Osteoblast (primary cell): ENCODE measurements around the gene PMAIP1. TPM values are rescaled to one million over a fixed set of nuclear protein-coding genes. Genes with fewer than 3 reads are reported as not detected.

Experiments
- DNase-seq: peaks from one replicate; pipeline ENCODE4 v3.0.0; 2011; ENCODE audit warnings: low spot score, mixed read lengths; ENCODE audit not compliant: insufficient read length; ENCODE audit errors: missing footprints
- H2AFZ ChIP-seq: 2 replicates; pipeline ENCODE4 v1.6.0; 2011; ENCODE audit warnings: mild to moderate bottlenecking, low read length
- H3K27ac ChIP-seq: 2 replicates; pipeline ENCODE4 v1.5.1; 2011; ENCODE audit warnings: mild to moderate bottlenecking, low read depth, low read length, moderate library complexity
- H3K27me3 ChIP-seq: 2 replicates; pipeline ENCODE4 v1.6.0; 2012; ENCODE audit warnings: mild to moderate bottlenecking, control low read depth, inconsistent platforms, low read length, moderate library complexity; ENCODE audit not compliant: insufficient read depth
- H3K36me3 ChIP-seq: 2 replicates; pipeline ENCODE4 v1.5.1; 2011; ENCODE audit warnings: mild to moderate bottlenecking, low read length, control low read depth, moderate library complexity; ENCODE audit not compliant: insufficient read depth
- H3K4me1 ChIP-seq: 2 replicates; pipeline ENCODE4 v1.5.1; 2011; ENCODE audit warnings: mild to moderate bottlenecking, low read length, control low read depth, moderate library complexity; ENCODE audit not compliant: insufficient read depth
- H3K4me2 ChIP-seq: 2 replicates; pipeline ENCODE4 v1.6.0; 2011; ENCODE audit warnings: mild to moderate bottlenecking, low read length; ENCODE audit not compliant: insufficient read depth
- H3K4me3 ChIP-seq: fragments of 200-600 bp; sonication (generic); 3 replicates; pipeline ENCODE4 v1.5.1; 2012; ENCODE audit warnings: mild to moderate bottlenecking, low read length, inconsistent platforms; ENCODE audit not compliant: insufficient read depth
- H3K79me2 ChIP-seq: 2 replicates; pipeline ENCODE4 v1.6.0; 2012; ENCODE audit warnings: mild to moderate bottlenecking, low read length, control low read depth, inconsistent platforms; ENCODE audit not compliant: insufficient read depth
- H3K9me3 ChIP-seq: 2 replicates; pipeline ENCODE4 v1.5.1; 2011; ENCODE audit warnings: low read depth, low read length, control low read depth
- H4K20me1 ChIP-seq: 2 replicates; pipeline ENCODE4 v1.6.0; 2012; ENCODE audit warnings: mild to moderate bottlenecking, low read length, control low read depth; ENCODE audit not compliant: insufficient read depth
- total RNA-seq: library from RNA; depleted of rRNA; stranded (reverse); fragments of >200 nt; gene quantifications from 2 replicates; pipeline ENCODE4 v1.2.3, GENCODE V29; 2012
- TF ChIP-seq, protein P1 (sequence below): IDR thresholded peaks from 2 replicates; pipeline ENCODE4 v1.5.1; 2011; ENCODE audit warnings: mild to moderate bottlenecking, low read depth, low read length, moderate library complexity; ENCODE audit errors: extremely low read depth

Gene PMAIP1
- total RNA-seq, 1 donor: 4.0 TPM

DNA sequence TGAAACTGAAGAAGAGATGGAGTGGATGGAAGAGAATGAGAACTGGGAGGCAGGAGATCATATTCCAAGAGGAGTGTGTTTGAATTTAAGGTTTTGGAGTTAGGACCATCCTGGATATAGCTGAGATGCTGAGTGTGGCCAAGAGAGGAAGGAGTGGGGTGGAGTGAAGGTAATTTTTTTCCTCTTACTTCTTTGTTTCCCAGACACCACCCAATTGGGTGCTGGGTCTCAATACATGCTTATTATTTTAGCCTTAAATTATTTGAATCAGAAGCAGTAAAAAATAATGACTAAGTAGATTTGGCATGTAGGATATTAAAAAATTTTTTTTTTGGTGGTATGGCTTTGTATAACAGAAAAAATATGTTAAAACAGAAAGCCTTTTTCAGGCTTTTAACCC lies 39.3 kb downstream of the PMAIP1 start:
- Histone ChIP-seq H3K27ac (no peak overlapping the region), H2AFZ (no peak overlapping the region), H3K36me3 (no peaks in the 10 kb centered on the region), H3K4me2 (no peak overlapping the region), H3K27me3 (peaks cover 4% of the 10 kb centered on the region), H3K9me3 (no peaks in the 10 kb centered on the region), H3K4me3 (no peak overlapping the region), H4K20me1 (no peaks in the 10 kb centered on the region), H3K4me1 (no peaks in the 10 kb centered on the region), H3K79me2 (no peaks in the 10 kb centered on the region)
- no peak for DNase-seq
- TF ChIP-seq, protein P1, sequence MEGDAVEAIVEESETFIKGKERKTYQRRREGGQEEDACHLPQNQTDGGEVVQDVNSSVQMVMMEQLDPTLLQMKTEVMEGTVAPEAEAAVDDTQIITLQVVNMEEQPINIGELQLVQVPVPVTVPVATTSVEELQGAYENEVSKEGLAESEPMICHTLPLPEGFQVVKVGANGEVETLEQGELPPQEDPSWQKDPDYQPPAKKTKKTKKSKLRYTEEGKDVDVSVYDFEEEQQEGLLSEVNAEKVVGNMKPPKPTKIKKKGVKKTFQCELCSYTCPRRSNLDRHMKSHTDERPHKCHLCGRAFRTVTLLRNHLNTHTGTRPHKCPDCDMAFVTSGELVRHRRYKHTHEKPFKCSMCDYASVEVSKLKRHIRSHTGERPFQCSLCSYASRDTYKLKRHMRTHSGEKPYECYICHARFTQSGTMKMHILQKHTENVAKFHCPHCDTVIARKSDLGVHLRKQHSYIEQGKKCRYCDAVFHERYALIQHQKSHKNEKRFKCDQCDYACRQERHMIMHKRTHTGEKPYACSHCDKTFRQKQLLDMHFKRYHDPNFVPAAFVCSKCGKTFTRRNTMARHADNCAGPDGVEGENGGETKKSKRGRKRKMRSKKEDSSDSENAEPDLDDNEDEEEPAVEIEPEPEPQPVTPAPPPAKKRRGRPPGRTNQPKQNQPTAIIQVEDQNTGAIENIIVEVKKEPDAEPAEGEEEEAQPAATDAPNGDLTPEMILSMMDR: no peak

DNA sequence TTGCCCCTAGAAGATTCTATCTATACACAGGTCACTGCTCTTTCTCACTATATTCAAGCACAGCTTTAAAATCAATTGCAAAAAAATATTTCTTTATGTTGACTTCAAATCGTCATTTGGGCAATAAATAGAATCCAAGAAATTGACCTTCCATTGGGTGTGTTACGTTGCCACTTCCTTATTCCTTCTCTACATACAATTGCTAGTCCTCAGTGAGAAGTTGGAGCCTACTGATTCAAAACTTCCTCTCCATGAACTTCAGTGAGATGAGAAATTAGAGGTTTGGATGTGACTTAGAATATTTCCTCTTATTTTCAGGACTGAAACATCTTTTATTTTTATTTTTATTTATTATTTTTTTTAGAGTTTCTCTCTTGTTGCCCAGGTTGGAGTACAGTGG lies 40.3 kb downstream of the PMAIP1 start:
- H3K27ac ChIP-seq: no peak overlapping the region
- no peaks in the 10 kb centered on the region for H4K20me1 ChIP-seq
- TF ChIP-seq, protein P1: no peak
- no peaks in the 10 kb centered on the region for H3K9me3 ChIP-seq
- H3K4me1 ChIP-seq: no peaks in the 10 kb centered on the region
- no peak overlapping the region for H2AFZ ChIP-seq
- no peak overlapping the region for H3K4me3 ChIP-seq
- no peak overlapping the region for H3K4me2 ChIP-seq
- no peaks in the 10 kb centered on the region for H3K36me3 ChIP-seq
- H3K79me2 ChIP-seq: no peaks in the 10 kb centered on the region
- DNase-seq: no peak
- peaks cover 2% of the 10 kb centered on the region for H3K27me3 ChIP-seq

- Histone ChIP-seq H3K9me3 (no peaks in the 10 kb centered on the region), H3K4me3 (no peak overlapping the region), H2AFZ (no peak overlapping the region), H3K4me2 (no peak overlapping the region), H4K20me1 (no peaks in the 10 kb centered on the region), H3K4me1 (no peaks in the 10 kb centered on the region), H3K27ac (no peak overlapping the region), H3K36me3 (no peaks in the 10 kb centered on the region), H3K27me3 (no peaks in the 10 kb centered on the region), H3K79me2 (no peaks in the 10 kb centered on the region)
- TF ChIP-seq, protein P1: no peak
- DNase-seq: no peak
These were observed 41.5 kb downstream of the PMAIP1 start for GRCh38 chr18:59941331-59941730.

DNA sequence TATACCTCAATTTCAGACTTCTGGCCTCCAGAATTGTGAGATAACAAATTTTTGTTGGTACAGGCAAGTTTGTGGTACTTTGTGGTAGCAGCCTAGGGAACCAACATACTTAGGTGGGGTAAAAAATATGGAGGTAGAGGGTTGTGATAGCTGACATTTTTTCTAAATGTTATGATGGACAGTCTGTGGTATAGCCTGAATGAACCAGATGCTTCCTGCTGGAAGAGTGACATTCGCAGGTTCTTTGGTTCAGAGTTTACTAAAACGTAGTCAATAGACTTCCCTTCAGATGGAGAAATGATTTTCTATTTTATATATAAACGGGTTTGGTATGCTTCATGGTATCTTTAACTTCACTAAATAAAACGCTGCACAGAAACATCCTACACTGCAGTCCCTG lies 42.8 kb downstream of the PMAIP1 start:
- no peaks in the 10 kb centered on the region for H3K79me2 ChIP-seq
- no peaks in the 10 kb centered on the region for H4K20me1 ChIP-seq
- H3K4me3 ChIP-seq: no peak overlapping the region
- DNase-seq: no peak
- TF ChIP-seq, protein P1: no peak
- no peaks in the 10 kb centered on the region for H3K27me3 ChIP-seq
- H3K36me3 ChIP-seq: no peaks in the 10 kb centered on the region
- no peak overlapping the region for H3K4me2 ChIP-seq
- no peaks in the 10 kb centered on the region for H3K4me1 ChIP-seq
- no peak overlapping the region for H2AFZ ChIP-seq
- no peak overlapping the region for H3K27ac ChIP-seq
- H3K9me3 ChIP-seq: no peaks in the 10 kb centered on the region
